Large intestine (tissue), 3 donors: ENCODE results near the gene CLDN9. TPM values are rescaled to one million over a fixed set of nuclear protein-coding genes. Genes with fewer than 3 reads are reported as not detected.

ENCODE experiments used
- DNase-seq, 2 donors: peaks; one replicate each; pipeline versions ENCODE4 v3.0.0 to v3.0.0-alpha.2; 2013
- H3K27ac ChIP-seq: one replicate; pipeline ENCODE4 v1.5.1; 2013; ENCODE audit warnings: low read length
- H3K27me3 ChIP-seq: 2 replicates; pipeline ENCODE4 v1.6.1; 2013; ENCODE audit warnings: low read length; ENCODE audit not compliant: control insufficient read depth, insufficient read depth
- H3K36me3 ChIP-seq: 2 replicates; pipeline ENCODE4 v1.6.1; 2013; ENCODE audit warnings: low read length; ENCODE audit not compliant: control insufficient read depth, insufficient read depth
- H3K4me1 ChIP-seq: one replicate; pipeline ENCODE4 v1.6.1; 2013; ENCODE audit warnings: low read length; ENCODE audit not compliant: control insufficient read depth, insufficient read depth
- H3K4me3 ChIP-seq: one replicate; pipeline ENCODE4 v1.5.1; 2013; ENCODE audit warnings: low read length
- H3K9me3 ChIP-seq: one replicate; pipeline ENCODE4 v1.6.1; 2013; ENCODE audit warnings: mild to moderate bottlenecking, low read depth, low read length, moderate library complexity; ENCODE audit not compliant: control insufficient read depth
- WGBS: methylation state at CpG from one replicate; pipeline ENCODE4 v1.1.5; 2013; ENCODE audit warnings: low lambda C conversion rate; ENCODE audit not compliant: insufficient coverage; 5-methylcytosine and 5-hydroxymethylcytosine counted together
- polyA plus RNA-seq: library from polyadenylated mRNA; unstranded; fragments of 120-200 nt; gene quantifications from one replicate; pipeline ENCODE4 v1.2.1, GENCODE V29; 2013

CLDN9 gene
- polyA plus RNA-seq, 1 donor: 5.2 TPM

GRCh38 chr16:3008690-3009037, 4.1 kb upstream of the CLDN9 start:
- Histone ChIP-seq H3K4me3 (peak overlapping the region; percentile 42), H3K36me3 (no peaks in the 10 kb centered on the region), H3K9me3 (no peaks in the 10 kb centered on the region), H3K4me1 (peaks cover 54% of the 10 kb centered on the region), H3K27ac (peak overlapping the region; percentile 99), H3K27me3 (peaks cover 41% of the 10 kb centered on the region)
- WGBS: no CpG with 5 or more reads among the region's 4 CpGs
- peak; percentile 74 to 92 for DNase-seq

GRCh38 chr16:3009568-3010390, 2.9 kb upstream of the CLDN9 start:
- Histone ChIP-seq H3K4me1 (peaks cover 63% of the 10 kb centered on the region), H3K4me3 (peak overlapping the region; percentile 10), H3K36me3 (no peaks in the 10 kb centered on the region), H3K27me3 (peaks cover 42% of the 10 kb centered on the region), H3K9me3 (no peaks in the 10 kb centered on the region), H3K27ac (peak overlapping the region; percentile 99)
- no CpG with 5 or more reads among the region's 21 CpGs for WGBS
- peak; percentile 83 to 93 for DNase-seq

GRCh38 chr16:3010510-3010909, 2.2 kb upstream of the CLDN9 start:
- WGBS: no CpG with 5 or more reads among the region's 8 CpGs
- no peak for DNase-seq
- H3K36me3 ChIP-seq: no peaks in the 10 kb centered on the region

GRCh38 chr16:3012246-3012645, 477 bp upstream of the CLDN9 start:
- peaks cover 65% of the 10 kb centered on the region for H3K4me1 ChIP-seq
- H3K9me3 ChIP-seq: no peaks in the 10 kb centered on the region
- H3K36me3 ChIP-seq: no peaks in the 10 kb centered on the region
- no CpG with 5 or more reads among the region's 19 CpGs for WGBS
- no peak overlapping the region for H3K27ac ChIP-seq
- no peak overlapping the region for H3K4me3 ChIP-seq
- DNase-seq: peak in 1 of 2 donors; percentile 59
- H3K27me3 ChIP-seq: peaks cover 37% of the 10 kb centered on the region

More at GRCh38 chr16:3010510-3010909, 2.2 kb upstream of the CLDN9 start:
- Histone ChIP-seq H3K4me1 (peaks cover 63% of the 10 kb centered on the region), H3K27ac (peak overlapping the region; percentile 99), H3K27me3 (peaks cover 39% of the 10 kb centered on the region), H3K4me3 (no peak overlapping the region), H3K9me3 (no peaks in the 10 kb centered on the region)

- H3K27me3 ChIP-seq: peaks cover 41% of the 10 kb centered on the region
- no peaks in the 10 kb centered on the region for H3K36me3 ChIP-seq
- H3K4me1 ChIP-seq: peaks cover 67% of the 10 kb centered on the region
- H3K9me3 ChIP-seq: no peaks in the 10 kb centered on the region
- no peak overlapping the region for H3K27ac ChIP-seq
- H3K4me3 ChIP-seq: no peak overlapping the region
- DNase-seq: no peak
- WGBS: no CpG with 5 or more reads among the region's 27 CpGs
Measured at GRCh38 chr16:3013491-3013951, 798 bp downstream of the CLDN9 start.

GRCh38 chr16:3013998-3014690, 1.4 kb downstream of the CLDN9 start:
- Histone ChIP-seq H3K9me3 (no peaks in the 10 kb centered on the region), H3K27me3 (peaks cover 40% of the 10 kb centered on the region), H3K4me1 (peaks cover 67% of the 10 kb centered on the region), H3K27ac (no peak overlapping the region), H3K4me3 (no peak overlapping the region), H3K36me3 (no peaks in the 10 kb centered on the region)
- DNase-seq: peak in 1 of 2 donors; percentile 29
- no CpG with 5 or more reads among the region's 12 CpGs for WGBS

- WGBS: no CpG with 5 or more reads among the region's 6 CpGs
- no peak overlapping the region for H3K27ac ChIP-seq
- no peaks in the 10 kb centered on the region for H3K36me3 ChIP-seq
- peaks cover 38% of the 10 kb centered on the region for H3K27me3 ChIP-seq
- H3K4me1 ChIP-seq: peaks cover 67% of the 10 kb centered on the region
- DNase-seq: no peak
- no peak overlapping the region for H3K4me3 ChIP-seq
- no peaks in the 10 kb centered on the region for H3K9me3 ChIP-seq
Measured at GRCh38 chr16:3014971-3015370, 2.2 kb downstream of the CLDN9 start.

- DNase-seq: no peak
- Histone ChIP-seq H3K36me3 (no peaks in the 10 kb centered on the region), H3K27me3 (peaks cover 38% of the 10 kb centered on the region)
Measured at GRCh38 chr16:3015865-3016521, 3.3 kb downstream of the CLDN9 start.

GRCh38 chr16:3017344-3017743, 4.6 kb downstream of the CLDN9 start:
- H3K9me3 ChIP-seq: no peaks in the 10 kb centered on the region
- peak overlapping the region; percentile 83 for H3K27ac ChIP-seq
- peak in 1 of 2 donors; percentile 51 for DNase-seq
- WGBS: no CpG with 5 or more reads among the region's 20 CpGs
- peak overlapping the region; percentile 59 for H3K4me3 ChIP-seq
- H3K27me3 ChIP-seq: peaks cover 30% of the 10 kb centered on the region
- H3K36me3 ChIP-seq: no peaks in the 10 kb centered on the region
- peaks cover 59% of the 10 kb centered on the region for H3K4me1 ChIP-seq

More at GRCh38 chr16:3015865-3016521, 3.3 kb downstream of the CLDN9 start:
- Histone ChIP-seq H3K4me1 (peaks cover 57% of the 10 kb centered on the region), H3K9me3 (no peaks in the 10 kb centered on the region), H3K4me3 (no peak overlapping the region), H3K27ac (no peak overlapping the region)
- no CpG with 5 or more reads among the region's 13 CpGs for WGBS

GRCh38 chr16:3017794-3018506, 5.2 kb downstream of the CLDN9 start, which contains the start of gene CLDN6:
Gene CLDN6 (minus strand): TSS chr16:3018183. CDS start chr16:3016021, 2,162 bp downstream.
- Histone ChIP-seq H3K9me3 (no peaks in the 10 kb centered on the region), H3K27ac (peak within 1 kb of the TSS; percentile 83), H3K4me1 (peaks cover 60% of the 10 kb centered on the region), H3K4me3 (peak within 1 kb of the TSS; percentile 59), H3K36me3 (peaks cover 2% of the 10 kb centered on the region), H3K27me3 (peaks cover 24% of the 10 kb centered on the region)
- WGBS: no CpG with 5 or more reads among the region's 52 CpGs
- peak; percentile 63 to 74 for DNase-seq
